ENCODE results near the gene CCND1. TPM values are rescaled to one million over a fixed set of nuclear protein-coding genes. Genes with fewer than 3 reads are reported as not detected.

The CCND1 gene
- total and polyA plus RNA-seq, 3 donors from 2014 or later: 8.8 to 16.4 (median 13.7) TPM

GRCh38 chr11:69601011-69601975 is 39.7 kb upstream of the CCND1 start:
- TF ChIP-seq CTCF (IDR thresholded peaks at IDR 0.05) (no peak), POLR2A (IDR thresholded peaks at IDR 0.05) (no peak)
- no peaks in the 10 kb centered on the region for H3K9me3 ChIP-seq
- intact Hi-C loops (cut with DNase I; ENCODE audit: low total_unique reads): no loop called here
- H3K4me3 ChIP-seq: no peak overlapping the region
- 83 to 91% methylated on average over 10 to 12 of the region's 12 CpGs for WGBS, 2 donors
- H3K36me3 ChIP-seq (ENCODE audit: low read depth, missing control alignments): no peaks in the 10 kb centered on the region
- H3K27ac ChIP-seq: no peak overlapping the region
- H3K4me1 ChIP-seq: no peaks in the 10 kb centered on the region
- H3K27me3 ChIP-seq: no peaks in the 10 kb centered on the region
- no peak for DNase-seq

GRCh38 chr11:69603111-69603836 is 37.7 kb upstream of the CCND1 start:
- Histone ChIP-seq H3K4me3 (no peak overlapping the region), H3K27me3 (no peaks in the 10 kb centered on the region), H3K27ac (no peak overlapping the region), H3K36me3 (ENCODE audit: low read depth, missing control alignments) (no peaks in the 10 kb centered on the region), H3K9me3 (no peaks in the 10 kb centered on the region), H3K4me1 (no peaks in the 10 kb centered on the region)
- WGBS, 2 donors: 60 to 65% methylated on average over 16 of the region's 16 CpGs
- TF ChIP-seq CTCF (IDR thresholded peaks at IDR 0.05) (no peak), POLR2A (IDR thresholded peaks at IDR 0.05) (no peak)
- intact Hi-C loops (cut with DNase I; ENCODE audit: low total_unique reads): no loop called here
- no peak for DNase-seq

DNA sequence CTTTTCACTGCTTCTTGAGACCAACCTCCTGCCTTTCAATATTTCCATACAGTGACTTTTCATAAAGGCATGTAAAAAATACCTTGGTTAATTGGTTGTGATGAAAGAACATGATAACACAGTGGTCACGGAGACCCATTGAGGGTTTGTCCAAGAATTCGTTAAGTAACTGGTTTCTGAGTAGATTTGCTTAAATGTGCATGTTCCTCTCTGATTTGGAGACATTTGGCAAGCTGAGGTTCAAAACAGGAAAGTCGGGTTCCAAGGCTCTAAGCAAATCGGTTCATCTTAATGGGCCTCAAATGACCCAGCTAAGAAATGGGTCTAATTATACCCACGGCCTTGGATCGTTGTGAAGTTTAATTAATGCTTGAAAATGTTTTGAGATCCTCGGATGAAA is 36.9 kb upstream of the CCND1 start:
- WGBS, 2 donors: 73 to 77% methylated on average over 7 of the region's 7 CpGs
- no peak for TF ChIP-seq CTCF (IDR thresholded peaks at IDR 0.05)
- no peak for TF ChIP-seq POLR2A (IDR thresholded peaks at IDR 0.05)
- Histone ChIP-seq H3K9me3 (no peaks in the 10 kb centered on the region), H3K4me3 (no peak overlapping the region), H3K27ac (no peak overlapping the region), H3K36me3 (ENCODE audit: low read depth, missing control alignments) (no peaks in the 10 kb centered on the region), H3K27me3 (no peaks in the 10 kb centered on the region), H3K4me1 (no peaks in the 10 kb centered on the region)
- intact Hi-C loops (cut with DNase I; ENCODE audit: low total_unique reads): no loop called here
- DNase-seq: no peak

DNA sequence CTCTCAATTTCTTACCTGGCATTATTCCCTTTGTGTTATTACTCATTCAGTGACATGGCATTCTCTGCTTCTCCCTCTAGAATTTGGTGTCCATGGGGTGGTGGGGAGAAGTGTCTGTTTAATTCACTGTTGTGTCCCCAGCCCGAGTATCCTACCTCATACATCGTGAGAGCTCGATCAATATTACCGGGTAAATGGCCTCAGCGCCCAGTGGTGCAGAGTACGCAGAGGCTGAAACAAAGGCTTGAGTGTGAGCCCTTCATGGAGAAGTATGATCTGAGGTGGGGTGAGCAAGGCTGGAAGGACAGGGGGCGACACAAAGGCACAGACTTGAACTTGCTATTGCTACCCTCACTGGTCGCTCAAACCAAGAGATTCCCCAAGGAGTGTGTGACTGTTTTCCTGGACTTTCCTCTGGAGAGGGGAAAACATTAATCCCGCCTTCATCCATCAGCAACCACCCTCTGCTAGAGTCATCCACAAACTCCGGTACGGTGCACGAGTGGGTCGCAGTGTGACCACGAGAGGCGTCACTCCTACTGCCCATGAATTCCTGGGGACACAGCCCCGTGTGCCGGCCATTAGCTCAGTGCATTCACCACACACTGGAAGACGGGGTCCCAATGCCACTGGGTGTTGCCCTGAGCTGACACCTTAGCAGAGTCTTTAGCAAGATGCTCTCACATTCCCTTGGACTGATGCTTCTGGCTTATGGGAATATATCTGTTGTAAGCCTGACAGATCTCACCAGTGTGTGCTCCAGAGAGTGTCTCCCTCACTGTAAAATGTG is 35.0 kb upstream of the CCND1 start:
- 90 to 92% methylated on average over 18 of the region's 18 CpGs for WGBS, 2 donors

More for the DNA sequence above, 35.0 kb upstream of the CCND1 start:
- H3K36me3 ChIP-seq (ENCODE audit: low read depth, missing control alignments): no peaks in the 10 kb centered on the region
- intact Hi-C loops (cut with DNase I; ENCODE audit: low total_unique reads): no loop called here
- no peaks in the 10 kb centered on the region for H3K4me1 ChIP-seq
- no peak overlapping the region for H3K27ac ChIP-seq
- H3K9me3 ChIP-seq: no peaks in the 10 kb centered on the region
- no peaks in the 10 kb centered on the region for H3K27me3 ChIP-seq
- DNase-seq: no peak
- H3K4me3 ChIP-seq: no peak overlapping the region
- TF ChIP-seq POLR2A (IDR thresholded peaks at IDR 0.05) (no peak), CTCF (IDR thresholded peaks at IDR 0.05) (no peak)
